Gastrocnemius medialis (tissue), 4 donors: Measurements from ENCODE around the gene NDUFA5. TPM values are rescaled to one million over a fixed set of nuclear protein-coding genes. Genes with fewer than 3 reads are reported as not detected.

Source experiments
- ATAC-seq, 2 donors: fragments of 150-250 bp; one replicate each; pipeline ENCODE4 v1.9.1; 2016
- DNase-seq, 2 donors: peaks; one replicate each; pipeline ENCODE4 v3.0.0-alpha.2; 2019
- H3K27ac ChIP-seq, 4 donors: fragments of 200-600 bp; sonication (generic); 1 replicate in 1 of 4; 2 replicates in 3 of 4; pipeline ENCODE4 v1.5.1; 2016 to 2018; ENCODE audit warnings: mild to moderate bottlenecking in 2 of 4, moderate library complexity in 1 of 4
- H3K27me3 ChIP-seq, 3 donors: fragments of 200-600 bp; sonication (generic) in 2 of 3; 1 replicate in 1 of 3; 2 replicates in 2 of 3; pipeline versions ENCODE4 v1.5.1 to v1.6.0; 2016 to 2019; ENCODE audit warnings: mild to moderate bottlenecking in 1 of 3, moderate library complexity in 1 of 3
- H3K36me3 ChIP-seq, 2 donors: fragments of 200-600 bp; sonication (generic) in 1 of 2; one replicate each; pipeline ENCODE4 v1.5.1; 2017 to 2018
- H3K4me1 ChIP-seq, 2 donors: fragments of 200-600 bp; sonication (generic) in 1 of 2; one replicate each; pipeline ENCODE4 v1.5.1; 2016 to 2017; ENCODE audit warnings: mild to moderate bottlenecking in 2 of 2
- H3K4me3 ChIP-seq, 4 donors: fragments of 200-600 bp; sonication (generic) in 3 of 4; 1 replicate in 1 of 4; 2 replicates in 3 of 4; pipeline ENCODE4 v1.5.1; 2016 to 2019; ENCODE audit warnings: mild to moderate bottlenecking in 2 of 4
- H3K9me3 ChIP-seq, 3 donors: fragments of 200-600 bp; sonication (generic) in 2 of 3; 1 replicate in 1 of 3; 2 replicates in 2 of 3; pipeline ENCODE4 v1.5.1; 2016 to 2019
- POLR2A ChIP-seq, 2 donors: fragments of 450-650 bp; IDR thresholded peaks; one replicate each; pipeline ENCODE4 v1.6.1; 2017; ENCODE audit warnings: antibody characterized with exemption in 2 of 2, mild to moderate bottlenecking in 2 of 2, moderate library complexity in 2 of 2
- in situ Hi-C, 4 donors: fragments of 200-750 bp; cut with MboI; loops; one replicate each; pipeline versions ENCODE4 v1.15.0 to v1.8.0; 2017; ENCODE audit warnings: low sequenced_read_pairs in 4 of 4
- intact Hi-C: fragments of 100-400 bp; cut with DNase I; formaldehyde crosslinking; loops from one replicate; pipeline ENCODE4 v1.15.1; 2023; ENCODE audit warnings: low total_unique reads
- total RNA-seq, 4 donors: library from RNA; depleted of rRNA; stranded (reverse); fragments of >200 nt; gene quantifications; one replicate each; pipeline versions ENCODE4 v1.1.0 to v1.2.3, GENCODE V29; 2016
- TF ChIP-seq, protein P1 (sequence below), 5 experiments: fragments of 450-650 bp in 3 of 5; fragments of 200-600 bp in 2 of 5; sonication (generic) in 2 of 5; IDR thresholded peaks in 4 of 5; conservative IDR thresholded peaks in 1 of 5; 1 replicate in 4 of 5; 2 replicates in 1 of 5; pipeline ENCODE4 v1.5.1; 2016 to 2019; ENCODE audit warnings: antibody characterized with exemption in 5 of 5, mild to moderate bottlenecking in 3 of 5, moderate library complexity in 3 of 5

The NDUFA5 gene
- total RNA-seq, 4 donors from 2014 or later: 82.8 to 148 (median 137) TPM

DNA sequence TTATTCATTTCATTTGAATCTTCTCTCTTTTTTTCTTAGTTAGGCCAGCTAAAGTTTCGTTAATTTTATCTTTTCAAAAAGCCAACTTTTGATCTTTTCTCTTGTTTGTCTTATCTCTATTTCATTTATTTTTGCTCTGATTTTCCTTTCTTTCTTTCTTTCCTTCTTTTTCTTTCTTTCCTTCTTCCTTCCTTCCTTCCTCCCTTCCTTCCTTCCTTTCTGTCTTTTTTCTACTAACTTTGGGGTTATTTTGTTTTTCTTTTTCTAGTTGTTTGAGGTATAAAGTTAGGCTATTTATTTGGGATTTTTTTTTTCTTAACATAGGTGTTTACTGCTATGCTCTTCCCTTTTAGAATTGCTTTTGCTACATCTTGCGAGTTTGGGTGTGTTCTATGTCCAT lies 30.8 kb upstream of the NDUFA5 start:
- Histone ChIP-seq H3K4me3 (no peak overlapping the region), H3K36me3 (no peaks in the 10 kb centered on the region), H3K9me3 (no peaks in the 10 kb centered on the region), H3K27ac (peak overlapping the region in 3 of 4 donors; percentile 12 to 35 (median 24)), H3K4me1 (peaks cover 18 to 23% of the 10 kb centered on the region in 2 donors), H3K27me3 (no peaks in the 10 kb centered on the region)
- in situ Hi-C loops: loop anchor here in 3 of 4 donors (10.0 to 25.0 kb wide), 3 partner anchors 116 to 276 kb away; no protein-coding TSS in a partner anchor
- no peak for ATAC-seq
- intact Hi-C loops: no loop called here
- DNase-seq: no peak
- no peak for TF ChIP-seq POLR2A (IDR thresholded peaks at IDR 0.05)
- TF ChIP-seq, protein P1, sequence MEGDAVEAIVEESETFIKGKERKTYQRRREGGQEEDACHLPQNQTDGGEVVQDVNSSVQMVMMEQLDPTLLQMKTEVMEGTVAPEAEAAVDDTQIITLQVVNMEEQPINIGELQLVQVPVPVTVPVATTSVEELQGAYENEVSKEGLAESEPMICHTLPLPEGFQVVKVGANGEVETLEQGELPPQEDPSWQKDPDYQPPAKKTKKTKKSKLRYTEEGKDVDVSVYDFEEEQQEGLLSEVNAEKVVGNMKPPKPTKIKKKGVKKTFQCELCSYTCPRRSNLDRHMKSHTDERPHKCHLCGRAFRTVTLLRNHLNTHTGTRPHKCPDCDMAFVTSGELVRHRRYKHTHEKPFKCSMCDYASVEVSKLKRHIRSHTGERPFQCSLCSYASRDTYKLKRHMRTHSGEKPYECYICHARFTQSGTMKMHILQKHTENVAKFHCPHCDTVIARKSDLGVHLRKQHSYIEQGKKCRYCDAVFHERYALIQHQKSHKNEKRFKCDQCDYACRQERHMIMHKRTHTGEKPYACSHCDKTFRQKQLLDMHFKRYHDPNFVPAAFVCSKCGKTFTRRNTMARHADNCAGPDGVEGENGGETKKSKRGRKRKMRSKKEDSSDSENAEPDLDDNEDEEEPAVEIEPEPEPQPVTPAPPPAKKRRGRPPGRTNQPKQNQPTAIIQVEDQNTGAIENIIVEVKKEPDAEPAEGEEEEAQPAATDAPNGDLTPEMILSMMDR (IDR thresholded peaks at IDR 0.05 in 4 of 5, conservative IDR thresholded peaks at IDR 0.05 in 1 of 5): no peak

DNA sequence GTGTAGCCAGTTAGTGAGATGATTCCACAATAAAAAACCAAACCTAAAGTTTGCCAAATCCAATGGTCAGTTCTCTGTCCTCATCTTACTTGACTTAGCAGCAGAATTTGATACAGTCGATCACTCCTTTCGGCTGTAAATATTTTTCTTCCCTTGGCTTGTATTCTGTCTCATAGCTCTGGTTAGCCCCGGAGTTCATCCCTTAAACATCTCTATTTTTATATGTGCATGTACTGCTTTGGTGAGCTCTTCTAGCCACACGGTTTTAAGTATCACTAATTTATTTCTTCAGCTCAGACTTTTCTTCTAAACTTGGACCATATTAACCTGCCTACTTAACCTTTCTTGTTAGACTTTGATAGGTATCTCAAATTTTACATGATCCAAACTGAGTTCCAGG lies 26.2 kb upstream of the NDUFA5 start:
- in situ Hi-C loops: loop anchor here in 3 of 4 donors (5.0 to 25.0 kb wide), 4 partner anchors 118 to 281 kb away; no protein-coding TSS in a partner anchor
- Histone ChIP-seq H3K4me3 (peak overlapping the region in 1 of 4 donors; percentile 3), H3K27me3 (no peaks in the 10 kb centered on the region), H3K4me1 (peaks cover 14 to 36% of the 10 kb centered on the region in 2 donors), H3K9me3 (no peaks in the 10 kb centered on the region), H3K36me3 (no peaks in the 10 kb centered on the region), H3K27ac (peak overlapping the region; percentile 53 to 71 (median 64))
- TF ChIP-seq, protein P1 (IDR thresholded peaks at IDR 0.05 in 4 of 5, conservative IDR thresholded peaks at IDR 0.05 in 1 of 5): no peak
- no peak for TF ChIP-seq POLR2A (IDR thresholded peaks at IDR 0.05)
- no peak for DNase-seq
- intact Hi-C loops: loop anchor here (5.0 kb wide), 3 partner anchors 98 to 288 kb away; partner anchors contain the start of gene WASL
- ATAC-seq: no peak

DNA sequence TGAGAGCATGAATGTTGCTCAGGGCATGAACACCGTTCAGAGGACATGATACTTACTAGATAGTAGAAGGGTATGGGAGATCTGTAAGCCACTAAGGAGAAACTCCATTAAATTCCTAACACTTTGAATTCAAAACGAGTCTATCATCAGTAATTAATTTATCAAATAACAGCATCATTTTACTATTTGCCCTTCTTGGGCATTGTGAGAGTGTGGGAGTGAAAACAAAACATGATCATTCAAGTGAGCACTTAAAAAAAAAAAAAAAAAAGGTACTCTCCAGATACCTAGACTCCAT lies 23.5 kb upstream of the NDUFA5 start:
- peak overlapping the region in 1 of 4 donors; percentile 29 for H3K4me3 ChIP-seq
- H3K9me3 ChIP-seq: no peaks in the 10 kb centered on the region
- peaks cover 14 to 30% of the 10 kb centered on the region in 2 donors for H3K4me1 ChIP-seq
- no peak for DNase-seq
- peak in 1 of 2 donors; percentile 15 for ATAC-seq
- no peaks in the 10 kb centered on the region for H3K27me3 ChIP-seq
- no peaks in the 10 kb centered on the region for H3K36me3 ChIP-seq
- in situ Hi-C loops (loop anchor here in 3 of 4 donors (5.0 to 25.0 kb wide), 4 partner anchors 121 to 284 kb away; no protein-coding TSS in a partner anchor), intact Hi-C loops (loop anchor here (1.0 to 5.0 kb wide), 5 partner anchors 56 to 291 kb away; partner anchors contain the start of gene WASL)
- peak overlapping the region; percentile 11 to 71 (median 44) for H3K27ac ChIP-seq
- TF ChIP-seq, protein P1 (IDR thresholded peaks at IDR 0.05 in 4 of 5, conservative IDR thresholded peaks at IDR 0.05 in 1 of 5): no peak
- no peak for TF ChIP-seq POLR2A (IDR thresholded peaks at IDR 0.05)

DNA sequence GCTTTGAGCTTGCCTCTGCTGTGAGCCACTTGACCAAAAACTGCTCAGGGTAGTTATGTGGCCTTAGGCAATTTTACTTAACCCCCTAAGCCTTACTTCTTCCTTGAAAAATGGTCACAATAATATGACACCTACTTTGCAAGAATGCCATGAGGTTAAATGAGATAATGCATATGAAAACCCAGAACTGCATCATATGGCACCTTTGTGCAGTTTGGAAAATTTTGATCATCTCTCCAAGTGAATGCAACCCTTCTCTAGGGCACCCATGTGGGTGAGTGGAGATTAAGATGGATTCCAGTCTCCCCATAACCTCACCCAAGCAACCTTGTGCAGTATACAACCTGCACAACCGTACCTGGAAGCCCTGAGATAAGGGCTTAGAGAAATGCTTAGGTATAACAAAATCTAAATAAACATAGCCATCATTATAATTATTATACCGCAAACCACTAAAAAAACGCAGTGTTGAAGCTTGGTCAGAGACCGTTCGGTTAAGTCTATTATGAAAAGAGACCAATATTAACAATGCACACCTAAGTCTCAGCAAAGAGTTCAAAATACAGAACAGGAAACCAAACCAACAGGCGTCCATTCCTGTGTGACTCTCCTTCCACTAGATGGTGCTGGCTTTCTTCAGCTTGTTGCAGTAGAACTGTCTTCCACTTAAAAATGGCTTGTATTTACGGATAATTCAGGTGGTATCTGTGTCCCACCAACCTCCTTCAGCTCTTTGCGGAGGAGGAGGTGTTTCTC lies 23.0 kb upstream of the NDUFA5 start:
- H3K27me3 ChIP-seq: no peaks in the 10 kb centered on the region
- H3K36me3 ChIP-seq: no peaks in the 10 kb centered on the region
- ATAC-seq (peak; percentile 85 to 91), DNase-seq (no peak)
- H3K4me3 ChIP-seq: peak overlapping the region in 1 of 4 donors; percentile 29
- in situ Hi-C loops (loop anchor here in 3 of 4 donors (5.0 to 25.0 kb wide), 4 partner anchors 122 to 284 kb away; no protein-coding TSS in a partner anchor), intact Hi-C loops (loop anchor here (1.0 to 5.0 kb wide), 5 partner anchors 57 to 292 kb away; partner anchors contain the start of gene WASL)
- H3K9me3 ChIP-seq: no peaks in the 10 kb centered on the region
- peak overlapping the region; percentile 11 to 71 (median 44) for H3K27ac ChIP-seq
- H3K4me1 ChIP-seq: peaks cover 14 to 29% of the 10 kb centered on the region in 2 donors
- TF ChIP-seq, protein P1 (IDR thresholded peaks at IDR 0.05 in 4 of 5, conservative IDR thresholded peaks at IDR 0.05 in 1 of 5): peak; percentile 45 to 80 (median 54)
- no peak for TF ChIP-seq POLR2A (IDR thresholded peaks at IDR 0.05)
